ENCODE measurements around the gene LAMC1.
A peak's percentile ranks its signal among the peaks of the same experiment; 100 is the strongest.

Gene LAMC1

GRCh38 chr1:183186841-183187240 is 163.6 kb downstream of the LAMC1 start (continued):
- no peak for TF ChIP-seq ZNF280C (tag by site-specific recombination; IDR thresholded peaks at IDR 0.05)
- no peak for TF ChIP-seq ZNF561 (tag by site-specific recombination; IDR thresholded peaks at IDR 0.05; ENCODE audit: borderline replicate concordance)
- no peak for TF ChIP-seq SP2 (tag by site-specific recombination; IDR thresholded peaks at IDR 0.05)
- TF ChIP-seq ZNF202 (tag by site-specific recombination; IDR thresholded peaks at IDR 0.05; ENCODE audit: borderline replicate concordance), result no peak
- TF ChIP-seq FEZF1 (tag by site-specific recombination; IDR thresholded peaks at IDR 0.05), result peak; percentile 35
- no peak for TF ChIP-seq ZNF184 (tag by site-specific recombination; IDR thresholded peaks at IDR 0.05)
- no peak for TF ChIP-seq ZNF433 (tag by site-specific recombination; IDR thresholded peaks at IDR 0.05; ENCODE audit: low read depth)
- TF ChIP-seq WT1 (tag by site-specific recombination; IDR thresholded peaks at IDR 0.05), result no peak
- TF ChIP-seq ZNF707 (tag by site-specific recombination; IDR thresholded peaks at IDR 0.05), result no peak
- TF ChIP-seq ZNF548 (tag by site-specific recombination; IDR thresholded peaks at IDR 0.05), result no peak
- TF ChIP-seq ZEB2 (tag by site-specific recombination; IDR thresholded peaks at IDR 0.05), result no peak
- no peak for TF ChIP-seq ZNF146 (tag by site-specific recombination; IDR thresholded peaks at IDR 0.05)

GRCh38 chr1:183188240-183188639 is 165.0 kb downstream of the LAMC1 start:
- Histone ChIP-seq H3K27ac (ENCODE audit: extremely low read depth, low read depth, low read length) (no peak overlapping the region), H3K36me3 (ENCODE audit: control insufficient read depth in 2 of 2, insufficient read depth in 1 of 2, low read length in 2 of 2) (no peaks in the 10 kb centered on the region), H3K4me3 (ENCODE audit: low read depth, low read length) (no peak overlapping the region), H3K9me3 (ENCODE audit: control insufficient read depth, insufficient read depth, low read depth, low read length) (no peaks in the 10 kb centered on the region), H3K4me1 (ENCODE audit: control insufficient read depth, insufficient read depth, low read length) (no peaks in the 10 kb centered on the region)
- ChIA-PET CTCF (interaction anchor here (1.5 kb wide), 1 partner anchor 47 kb away, joined by 7 read pairs; no protein-coding TSS in a partner anchor), POLR2A (no interaction called here)
- TF ChIP-seq ZNF677 (tag by site-specific recombination; IDR thresholded peaks at IDR 0.05), result no peak
- TF ChIP-seq ZNF449 (tag by site-specific recombination; IDR thresholded peaks at IDR 0.05), result peak; percentile 28; the same call in 1 of the 2 replicates

- ChIA-PET CTCF (interaction anchor here (0.7 to 0.9 kb wide), 2 partner anchors 119 to 280 kb away, joined by 3 to 4 read pairs; no protein-coding TSS in a partner anchor), POLR2A (interaction anchor here (1.4 kb wide), 1 partner anchor 43 kb away, joined by 6 read pairs; no protein-coding TSS in a partner anchor)
- no peaks in the 10 kb centered on the region for H3K9me3 ChIP-seq (ENCODE audit: control insufficient read depth, insufficient read depth, low read depth, low read length)
- no peaks in the 10 kb centered on the region for H3K4me1 ChIP-seq (ENCODE audit: control insufficient read depth, insufficient read depth, low read length)
- no peak overlapping the region for H3K27ac ChIP-seq (ENCODE audit: extremely low read depth, low read depth, low read length)
- H3K4me3 ChIP-seq (ENCODE audit: low read depth, low read length), result no peak overlapping the region
- H3K36me3 ChIP-seq (ENCODE audit: control insufficient read depth in 2 of 2, insufficient read depth in 1 of 2, low read length in 2 of 2), result no peaks in the 10 kb centered on the region
- TF ChIP-seq HIC1 (tag by site-specific recombination; IDR thresholded peaks at IDR 0.05) (0 out of 2 replicates have a peak, but pooled peaks have one; percentile 26), PATZ1 (tag by site-specific recombination; IDR thresholded peaks at IDR 0.05) (no peak), ZNF660 (tag by site-specific recombination; IDR thresholded peaks at IDR 0.05) (no peak), ZNF24 (tag by site-specific recombination; IDR thresholded peaks at IDR 0.05) (0 out of 2 replicates have a peak, but pooled peaks have one; percentile 28), ZNF629 (tag by site-specific recombination; IDR thresholded peaks at IDR 0.05) (peak; percentile 64), SCRT1 (tag by site-specific recombination; IDR thresholded peaks at IDR 0.05; ENCODE audit: borderline replicate concordance) (no peak), ZNF626 (tag by site-specific recombination; IDR thresholded peaks at IDR 0.05) (no peak), ZNF366 (tag by site-specific recombination; conservative IDR thresholded peaks at IDR 0.05) (0 out of 2 replicates have a peak, but pooled peaks have one; percentile 14), ZNF449 (tag by site-specific recombination; IDR thresholded peaks at IDR 0.05) (no peak), ZNF221 (tag by site-specific recombination; IDR thresholded peaks at IDR 0.05; ENCODE audit: borderline replicate concordance) (no peak), PRDM1 (tag by site-specific recombination; IDR thresholded peaks at IDR 0.05) (no peak)
Measured at GRCh38 chr1:183191833-183192232, 168.6 kb downstream of the LAMC1 start.

Measured in HEK293 (cell line).